ENCODE data around the gene SPATA22. TPM values are rescaled to one million over a fixed set of nuclear protein-coding genes. Genes with fewer than 3 reads are reported as not detected.

The SPATA22 gene
- total RNA-seq, 6 experiments from 2014 or later = not detected

DNA sequence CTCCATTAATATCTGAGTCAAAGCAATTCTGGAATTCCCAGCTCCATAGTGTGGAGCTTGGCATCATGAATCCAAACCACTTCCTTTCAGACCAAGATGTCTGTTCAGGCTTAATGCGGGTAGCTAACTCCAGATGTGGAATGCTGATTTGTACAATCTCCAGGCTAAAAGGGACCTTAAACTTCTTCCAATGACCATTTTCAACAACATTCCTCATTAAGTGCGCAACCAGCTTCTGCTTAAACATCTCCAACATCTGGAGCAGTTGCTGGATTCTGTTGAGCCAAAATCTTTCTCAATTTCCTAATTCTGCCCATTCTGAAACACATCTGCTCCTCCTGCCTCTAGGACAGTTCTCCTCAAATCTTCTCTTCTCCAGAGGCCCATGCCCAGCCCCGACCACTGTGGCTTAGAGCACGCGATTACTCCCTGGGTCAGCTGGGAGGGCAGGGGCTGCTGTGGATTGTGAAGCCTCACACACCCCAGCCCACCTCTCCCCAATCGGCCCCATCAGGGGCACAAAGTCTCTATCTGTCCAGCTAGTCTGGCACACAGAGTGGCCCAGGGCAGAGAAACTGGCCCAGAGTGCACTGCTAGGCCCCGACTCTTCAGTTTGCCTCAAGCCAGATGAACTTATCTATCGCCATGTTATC is 40.4 kb upstream of the SPATA22 start:
- DNase-seq = no peak
- Mint-ChIP-seq H3K27ac (no peak overlapping the region), H3K9me3 (no peaks in the 10 kb centered on the region; the same call in 1 of the 2 replicates), H3K27me3 (ENCODE audit: insufficient read depth) (peaks cover 11% of the 10 kb centered on the region), H3K4me3 (no peak overlapping the region), H3K4me1 (ENCODE audit: low read depth) (peaks cover 13% of the 10 kb centered on the region), H3K36me3 (ENCODE audit: low read depth) (no peaks in the 10 kb centered on the region)
- TF ChIP-seq, protein P1, sequence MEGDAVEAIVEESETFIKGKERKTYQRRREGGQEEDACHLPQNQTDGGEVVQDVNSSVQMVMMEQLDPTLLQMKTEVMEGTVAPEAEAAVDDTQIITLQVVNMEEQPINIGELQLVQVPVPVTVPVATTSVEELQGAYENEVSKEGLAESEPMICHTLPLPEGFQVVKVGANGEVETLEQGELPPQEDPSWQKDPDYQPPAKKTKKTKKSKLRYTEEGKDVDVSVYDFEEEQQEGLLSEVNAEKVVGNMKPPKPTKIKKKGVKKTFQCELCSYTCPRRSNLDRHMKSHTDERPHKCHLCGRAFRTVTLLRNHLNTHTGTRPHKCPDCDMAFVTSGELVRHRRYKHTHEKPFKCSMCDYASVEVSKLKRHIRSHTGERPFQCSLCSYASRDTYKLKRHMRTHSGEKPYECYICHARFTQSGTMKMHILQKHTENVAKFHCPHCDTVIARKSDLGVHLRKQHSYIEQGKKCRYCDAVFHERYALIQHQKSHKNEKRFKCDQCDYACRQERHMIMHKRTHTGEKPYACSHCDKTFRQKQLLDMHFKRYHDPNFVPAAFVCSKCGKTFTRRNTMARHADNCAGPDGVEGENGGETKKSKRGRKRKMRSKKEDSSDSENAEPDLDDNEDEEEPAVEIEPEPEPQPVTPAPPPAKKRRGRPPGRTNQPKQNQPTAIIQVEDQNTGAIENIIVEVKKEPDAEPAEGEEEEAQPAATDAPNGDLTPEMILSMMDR (IDR thresholded peaks at IDR 0.05) = no peak

DNA sequence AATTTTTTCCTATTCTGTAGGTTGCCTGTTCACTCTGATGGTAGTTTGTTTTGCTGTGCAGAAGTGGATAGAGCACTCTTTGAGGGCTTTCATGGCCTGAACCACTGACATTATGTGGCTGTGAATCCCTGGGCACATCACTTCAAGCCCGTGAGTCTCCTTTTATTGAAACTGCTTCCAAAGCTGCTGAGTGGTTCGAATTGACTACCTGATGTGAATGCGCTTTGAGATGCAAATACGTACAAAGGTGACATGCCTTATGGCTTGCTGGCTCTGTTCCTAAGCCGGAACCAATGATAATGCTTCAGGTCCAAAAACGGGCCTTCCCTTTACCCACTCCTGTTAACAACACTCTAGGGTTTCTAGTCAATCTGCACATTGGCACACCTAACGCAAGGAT is 38.5 kb upstream of the SPATA22 start:
- Mint-ChIP-seq H3K27me3 (ENCODE audit: insufficient read depth) (peaks cover 14% of the 10 kb centered on the region), H3K36me3 (ENCODE audit: low read depth) (no peaks in the 10 kb centered on the region), H3K27ac (no peak overlapping the region), H3K4me1 (ENCODE audit: low read depth) (peaks cover 13% of the 10 kb centered on the region), H3K4me3 (no peak overlapping the region), H3K9me3 (no peaks in the 10 kb centered on the region; the same call in 1 of the 2 replicates)
- TF ChIP-seq, protein P1 (IDR thresholded peaks at IDR 0.05) = no peak
- DNase-seq = no peak

DNA sequence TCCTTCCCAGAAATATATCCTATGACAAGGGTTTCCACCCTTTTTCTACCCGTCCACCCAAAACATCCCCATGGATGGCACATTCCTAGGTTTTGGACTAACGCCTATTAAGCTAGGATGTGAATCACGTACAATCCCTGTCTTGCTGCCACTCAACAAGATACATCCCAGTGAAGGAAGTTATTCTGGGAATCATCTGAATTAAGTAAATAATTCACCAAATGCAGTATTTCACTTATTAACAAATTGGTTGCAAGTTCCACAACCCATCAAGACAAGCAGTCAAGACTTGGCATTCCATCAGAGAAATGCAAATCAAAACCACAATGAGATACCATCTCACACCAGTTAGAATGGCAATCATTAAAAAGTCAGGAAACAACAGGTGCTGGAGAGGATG is 36.2 kb upstream of the SPATA22 start:
- Mint-ChIP-seq H3K36me3 (ENCODE audit: low read depth) (no peaks in the 10 kb centered on the region), H3K27ac (no peak overlapping the region), H3K9me3 (no peaks in the 10 kb centered on the region; the same call in 1 of the 2 replicates), H3K27me3 (ENCODE audit: insufficient read depth) (peaks cover 12% of the 10 kb centered on the region), H3K4me3 (no peak overlapping the region), H3K4me1 (ENCODE audit: low read depth) (peaks cover 9% of the 10 kb centered on the region)
- TF ChIP-seq, protein P1 (IDR thresholded peaks at IDR 0.05) = no peak
- DNase-seq = no peak

DNA sequence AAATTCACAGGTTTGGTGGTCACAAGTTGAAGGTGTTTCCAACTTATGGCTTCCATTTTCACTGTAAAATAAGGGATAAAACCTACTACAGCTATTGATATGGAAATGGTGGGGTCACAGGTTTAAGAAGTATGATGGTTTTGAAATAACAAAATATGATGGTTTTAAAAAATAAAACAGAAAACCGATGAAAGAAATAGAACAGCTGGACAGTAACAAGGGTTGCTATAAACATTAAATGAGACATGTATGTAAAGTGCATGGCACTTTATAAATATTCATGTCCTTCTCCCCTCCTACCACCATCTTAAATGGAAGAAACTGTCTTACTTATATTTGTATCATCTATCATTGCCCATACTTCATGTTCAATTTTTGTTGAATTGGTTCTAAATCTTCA is 35.5 kb upstream of the SPATA22 start:
- DNase-seq = no peak
- Mint-ChIP-seq H3K4me3 (no peak overlapping the region), H3K27ac (no peak overlapping the region), H3K27me3 (ENCODE audit: insufficient read depth) (peaks cover 12% of the 10 kb centered on the region), H3K36me3 (ENCODE audit: low read depth) (no peaks in the 10 kb centered on the region), H3K4me1 (ENCODE audit: low read depth) (peaks cover under 1% of the 10 kb centered on the region; the same call in 1 of the 2 replicates), H3K9me3 (no peaks in the 10 kb centered on the region; the same call in 1 of the 2 replicates)
- TF ChIP-seq, protein P1 (IDR thresholded peaks at IDR 0.05) = no peak

DNA sequence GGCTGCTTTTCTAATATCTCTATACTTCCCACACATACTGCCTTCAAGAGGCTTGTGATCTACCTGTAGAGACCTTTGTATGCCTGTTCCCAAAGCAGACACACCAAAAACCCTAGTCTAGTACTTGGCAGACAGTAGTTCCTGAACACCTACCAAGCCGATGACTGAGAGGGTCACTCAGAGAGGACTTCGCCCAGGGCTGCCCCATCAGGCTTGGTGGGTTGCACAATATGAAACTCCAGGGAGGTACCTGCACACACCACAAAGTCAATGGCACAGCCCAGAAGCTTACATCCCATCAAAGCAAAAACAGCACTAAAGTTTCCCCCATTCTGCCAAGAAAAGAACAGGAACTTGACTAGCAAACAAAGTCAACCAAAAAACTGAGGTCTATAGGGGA is 34.4 kb upstream of the SPATA22 start:
- peaks cover 11% of the 10 kb centered on the region for H3K27me3 Mint-ChIP-seq (ENCODE audit: insufficient read depth)
- H3K9me3 Mint-ChIP-seq = peaks cover 3% of the 10 kb centered on the region; the same call in 1 of the 2 replicates
- no peak overlapping the region for H3K4me3 Mint-ChIP-seq
- 0 out of 2 replicates have a peak, but pooled peaks cover 4% of the 10 kb centered on the region for H3K4me1 Mint-ChIP-seq (ENCODE audit: low read depth)
- DNase-seq = no peak
- H3K36me3 Mint-ChIP-seq (ENCODE audit: low read depth) = peaks cover 1% of the 10 kb centered on the region; the same call in 1 of the 2 replicates
- TF ChIP-seq, protein P1 (IDR thresholded peaks at IDR 0.05) = no peak
- H3K27ac Mint-ChIP-seq = no peak overlapping the region
